ENCODE measurements around the gene ICAM4.
A peak's percentile ranks its signal among the peaks of the same experiment; 100 is the strongest.
"Not testable (repeated sequence)": the region's sequence is repeated elsewhere in the genome, so short reads cannot be mapped to it uniquely, and the experiment has no call there.

ICAM4 gene

DNA sequence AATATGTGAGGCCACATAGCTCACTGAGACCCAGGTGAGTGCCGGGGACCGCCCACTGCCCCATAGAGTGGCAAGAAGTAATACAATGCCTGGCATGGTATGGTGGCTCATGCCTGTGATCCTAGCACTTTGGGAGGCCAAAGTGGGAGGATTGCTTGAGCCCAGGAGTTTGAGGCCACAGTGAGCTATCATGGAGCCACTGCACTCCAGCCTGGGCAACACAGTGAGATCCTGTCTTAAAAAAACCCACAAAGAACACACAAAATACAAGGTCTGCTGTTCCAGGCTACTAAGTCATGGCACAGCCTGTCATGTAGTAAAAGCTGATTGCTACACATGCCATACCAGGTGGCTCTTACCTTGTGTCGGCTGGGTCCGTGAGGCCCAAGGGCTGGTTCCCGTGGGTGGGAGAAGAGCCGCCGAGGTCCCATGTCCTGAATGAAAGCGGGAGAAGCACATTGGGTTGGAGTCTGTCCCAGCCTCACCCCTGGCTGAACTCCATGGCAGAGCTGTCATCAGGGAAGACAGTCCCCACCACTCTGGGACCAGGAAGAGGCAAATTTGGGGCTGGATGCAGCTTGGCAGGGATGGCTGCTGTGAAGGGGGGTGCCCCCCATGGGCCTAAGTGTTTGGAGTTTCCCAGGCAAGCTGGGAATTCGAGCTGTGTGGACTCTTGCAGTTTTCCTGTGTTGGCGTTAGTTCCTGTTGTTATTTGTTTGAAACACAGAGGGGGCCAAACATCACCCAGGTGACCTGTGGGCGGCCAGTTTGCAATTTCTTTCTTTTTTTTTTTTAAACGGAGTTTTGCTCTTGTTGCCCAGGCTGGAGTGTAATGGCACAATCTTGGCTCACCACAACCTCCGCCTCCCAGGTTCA, 32.3 kb downstream of the ICAM4 start:
- no peak for DNase-seq (ENCODE audit: low read depth in 3 of 3)

- no peak for DNase-seq (ENCODE audit: low read depth in 3 of 3)
These were observed 34.1 kb downstream of the ICAM4 start for GRCh38 chr19:10320602-10321416.

GRCh38 chr19:10321417-10321797, 34.7 kb downstream of the ICAM4 start:
- no peak for DNase-seq (ENCODE audit: low read depth in 3 of 3)

GRCh38 chr19:10321874-10322835, 35.4 kb downstream of the ICAM4 start:
- DNase-seq (ENCODE audit: low read depth in 3 of 3) = no peak

- DNase-seq (ENCODE audit: low read depth in 3 of 3) = no peak
These were observed 39.0 kb downstream of the ICAM4 start for GRCh38 chr19:10325732-10326131.

GRCh38 chr19:10327793-10328192, 41.0 kb downstream of the ICAM4 start:
- no peak for DNase-seq (ENCODE audit: low read depth in 3 of 3)

DNA sequence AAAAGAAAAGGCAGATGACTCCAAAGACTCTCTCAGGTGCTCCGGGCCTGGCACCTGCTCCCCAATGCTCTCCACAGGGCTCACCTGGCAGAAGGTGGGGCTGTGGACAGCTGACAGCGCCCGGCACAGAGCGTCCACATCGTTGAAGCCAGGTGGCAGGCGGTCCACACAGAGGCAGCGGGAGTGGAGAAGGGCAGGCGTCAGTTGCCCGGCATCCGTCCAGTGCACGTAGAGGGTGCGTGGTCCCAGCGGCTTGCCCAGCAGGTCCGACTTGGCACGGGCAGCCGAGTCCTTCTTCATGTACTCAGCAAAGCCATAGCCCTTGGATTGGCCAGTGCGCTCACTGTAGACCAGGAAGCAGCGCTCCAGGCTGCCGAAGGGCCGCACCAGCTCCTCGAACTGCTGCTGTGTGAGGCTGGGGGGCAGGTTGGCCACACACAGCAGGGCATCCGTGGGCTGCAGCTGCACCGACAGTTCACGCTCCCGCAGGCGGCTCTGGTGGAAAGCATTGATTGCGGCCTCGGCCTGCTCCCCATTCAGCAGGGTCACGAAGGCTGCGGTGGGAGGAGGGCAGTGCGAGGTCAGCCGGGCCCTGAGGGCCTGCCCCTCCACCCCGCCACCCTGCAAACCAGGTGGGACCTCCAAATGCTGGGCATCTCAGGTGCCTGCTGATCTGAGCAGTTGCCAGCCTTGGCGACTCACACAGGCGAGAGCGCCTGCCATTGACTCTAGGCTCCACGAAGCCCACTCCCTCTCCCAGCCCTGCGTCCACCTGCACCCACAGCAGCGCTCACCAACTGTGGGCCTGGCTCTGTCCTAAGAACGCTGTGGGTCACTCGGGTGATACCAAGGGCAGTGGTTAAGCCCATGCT, 42.0 kb downstream of the ICAM4 start:
- no peak for DNase-seq (ENCODE audit: low read depth in 3 of 3)

- DNase-seq (ENCODE audit: low read depth in 3 of 3) = no peak
These were observed 42.8 kb downstream of the ICAM4 start for GRCh38 chr19:10329555-10329954.

DNA sequence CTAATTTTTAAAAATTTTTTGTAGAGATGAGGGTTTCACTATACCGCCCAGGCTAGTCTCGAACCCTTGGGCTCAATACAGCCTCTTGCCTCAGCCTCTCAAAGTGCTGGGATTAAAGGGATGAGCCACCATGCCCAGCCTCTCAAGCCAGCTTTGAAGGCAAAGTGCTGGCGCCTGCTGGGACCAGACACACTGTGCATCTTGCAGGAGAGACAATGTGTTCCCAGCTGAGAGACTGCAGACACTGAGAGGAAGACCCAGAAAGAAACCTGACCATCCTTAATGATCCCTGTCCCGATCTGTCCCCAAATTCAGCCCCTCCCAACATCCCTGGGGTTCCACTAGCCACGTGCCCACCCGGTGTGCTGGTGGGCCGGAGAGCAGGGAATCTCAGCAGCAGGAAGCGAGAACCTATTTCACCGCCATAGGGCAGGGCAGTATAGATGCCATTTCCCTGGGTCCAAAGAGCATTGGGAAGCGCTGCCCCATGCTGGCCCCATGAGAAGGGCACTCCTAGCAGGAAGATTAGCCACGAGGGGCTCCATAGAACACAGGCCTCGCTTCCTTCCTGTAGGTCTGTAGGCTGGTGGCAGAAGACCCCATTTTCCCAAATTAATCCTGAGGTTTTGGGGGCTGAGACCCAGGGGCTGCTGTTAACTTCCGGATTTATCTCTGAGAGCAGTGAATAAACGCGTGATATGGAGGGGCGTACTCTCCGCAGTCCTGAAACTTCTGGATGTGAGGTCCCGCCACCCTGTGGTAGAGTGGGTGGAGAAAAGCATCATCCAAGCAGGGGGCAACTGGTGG, 45.6 kb downstream of the ICAM4 start:
- DNase-seq (ENCODE audit: low read depth in 3 of 3) = no peak

DNA sequence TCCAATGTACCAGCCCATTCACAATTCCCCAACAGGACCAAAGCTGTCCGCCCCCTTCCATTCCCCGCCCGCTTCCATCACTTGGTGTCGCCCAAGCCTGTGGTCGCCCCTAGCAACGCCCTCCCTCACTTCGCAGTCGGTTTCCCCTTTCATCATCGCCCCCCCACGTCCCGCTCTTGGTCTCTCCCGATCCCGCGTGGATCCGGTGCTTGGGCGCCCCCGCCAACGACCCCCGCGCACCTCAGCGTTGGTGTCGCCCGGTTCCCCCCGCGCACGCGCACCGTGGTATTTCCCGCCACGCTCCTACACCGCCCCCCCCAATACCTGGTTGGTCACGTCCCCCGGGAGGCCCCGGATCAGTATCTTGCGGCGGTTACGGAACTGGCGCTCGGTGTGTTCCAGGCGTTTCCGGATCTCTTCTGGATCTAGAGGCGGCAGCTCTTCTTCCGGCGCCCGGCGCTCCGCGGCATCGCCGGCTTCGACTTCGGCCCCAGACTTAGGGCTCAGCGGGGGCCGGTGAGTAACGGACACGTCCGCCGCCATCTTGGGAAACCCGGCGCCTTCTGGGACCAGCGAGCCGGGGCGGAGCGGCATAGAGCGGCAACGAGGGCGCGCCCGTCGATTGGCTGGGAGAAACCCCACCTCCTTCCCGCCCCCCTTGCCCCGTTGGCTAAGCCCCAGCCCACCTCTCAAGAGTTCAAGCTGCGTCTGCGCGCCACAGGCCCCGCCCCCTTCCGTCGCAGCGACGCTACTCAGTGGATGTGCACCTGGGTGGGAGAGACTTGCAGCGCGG, 46.4 kb downstream of the ICAM4 start, which contains the start of gene RAVER1:
Gene RAVER1, minus strand, starts transcription at position 565 of the 793 bp plus-strand sequence. Its CDS starts 22 bp downstream, at position 543.
- DNase-seq (ENCODE audit: low read depth in 3 of 3) = peak; percentile 96 to 99 (median 97)

- DNase-seq (ENCODE audit: low read depth in 3 of 3) = no peak
These were observed 47.2 kb downstream of the ICAM4 start for GRCh38 chr19:10333758-10334587.

DNA sequence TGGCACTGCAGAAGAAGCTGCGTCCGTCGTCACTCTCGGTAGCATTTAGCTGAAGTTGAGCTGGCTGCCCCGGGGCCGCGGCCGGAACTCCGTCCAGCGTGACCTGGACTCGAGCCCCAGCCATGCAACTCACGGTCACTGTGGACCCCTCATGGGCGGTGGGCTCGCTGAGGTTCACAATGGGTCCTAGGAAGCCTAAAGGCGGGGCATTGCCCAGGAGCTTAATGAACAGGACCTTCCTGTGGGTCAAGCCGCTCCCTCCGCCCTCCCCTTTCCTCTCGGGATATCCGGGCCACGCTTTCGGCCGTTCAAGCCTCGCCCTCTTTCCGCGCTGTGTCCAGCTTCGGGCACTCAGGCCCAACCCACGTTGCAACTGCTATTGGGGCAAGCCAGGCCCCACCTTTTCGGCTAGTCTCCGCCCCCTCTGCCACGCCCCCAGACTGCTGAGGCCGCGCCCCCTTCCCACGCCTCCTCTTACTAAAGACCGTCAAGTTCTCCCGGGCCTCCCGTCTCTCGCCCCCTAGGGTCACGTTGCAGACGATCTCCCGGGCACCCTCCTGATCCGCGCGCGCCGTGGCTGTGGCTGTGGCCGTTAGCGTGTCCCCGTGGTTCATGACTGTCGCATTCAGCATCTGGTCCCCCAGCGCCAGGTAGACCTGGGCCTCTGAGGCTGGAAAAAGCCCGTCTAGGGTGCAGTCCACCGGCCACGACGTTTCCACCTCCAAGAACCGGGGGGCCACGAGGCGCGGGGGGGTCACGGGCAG, 48.0 kb downstream of the ICAM4 start:
- peak; percentile 33 to 57 (median 37) for DNase-seq (ENCODE audit: low read depth in 3 of 3)

- no peak for DNase-seq (ENCODE audit: low read depth in 3 of 3)
These were observed 48.7 kb downstream of the ICAM4 start for GRCh38 chr19:10335352-10335985.

GRCh38 chr19:10336725-10337124, 50.0 kb downstream of the ICAM4 start:
- not testable (repeated sequence) for DNase-seq (ENCODE audit: low read depth in 3 of 3)

Measured in stimulated activated CD4-positive, alpha-beta T cell treated with anti-CD3 and anti-CD28 coated beads, TNF-alpha, amount 100 ng/mL, for 48 hours (primary cell).